Sigmoid colon (tissue), 4 donors: ENCODE results near the gene SIRT2.
"Not testable (repeated sequence)": the region's sequence is repeated elsewhere in the genome, so short reads cannot be mapped to it uniquely, and the experiment has no call there.

ENCODE experiments used
- POLR2A ChIP-seq, 2 donors: fragments of 450-650 bp; IDR thresholded peaks; one replicate each; pipeline ENCODE4 v1.6.1; 2016; ENCODE audit warnings: antibody characterized with exemption in 2 of 2, mild to moderate bottlenecking in 2 of 2, moderate library complexity in 2 of 2
- POLR2AphosphoS5 ChIP-seq, 4 donors: sonication (generic); formaldehyde crosslinking; IDR thresholded peaks; one replicate each; pipeline ENCODE4 v1.6.1; 2017; ENCODE audit warnings: antibody characterized with exemption in 4 of 4
- TF ChIP-seq, protein P1 (sequence below), 4 experiments: fragments of 450-650 bp in 3 of 4; fragments of 200-600 bp in 1 of 4; IDR thresholded peaks; one replicate each; pipeline ENCODE4 v1.5.1; 2016 to 2019; ENCODE audit warnings: antibody characterized with exemption in 4 of 4, mild to moderate bottlenecking in 3 of 4, moderate library complexity in 2 of 4

DNA sequence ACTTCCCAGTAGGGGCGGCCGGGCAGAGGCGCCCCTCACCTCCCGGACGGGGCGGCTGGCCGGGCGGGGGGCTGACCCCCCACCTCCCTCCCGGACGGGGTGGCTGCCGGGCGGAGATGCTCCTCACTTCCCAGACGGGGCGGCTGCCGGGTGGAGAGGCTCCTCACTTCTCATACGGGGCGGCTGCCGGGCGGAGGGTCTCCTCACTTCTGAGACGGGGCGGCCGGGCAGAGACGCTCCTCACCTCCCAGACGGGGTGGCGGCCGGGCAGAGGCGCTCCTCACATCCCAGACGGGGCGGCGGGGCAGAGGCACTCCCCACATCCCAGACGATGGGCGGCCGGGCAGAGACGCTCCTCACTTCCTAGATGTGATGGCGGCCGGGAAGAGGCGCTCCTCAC lies 43.7 kb downstream of the SIRT2 start:
- TF ChIP-seq, protein P1, sequence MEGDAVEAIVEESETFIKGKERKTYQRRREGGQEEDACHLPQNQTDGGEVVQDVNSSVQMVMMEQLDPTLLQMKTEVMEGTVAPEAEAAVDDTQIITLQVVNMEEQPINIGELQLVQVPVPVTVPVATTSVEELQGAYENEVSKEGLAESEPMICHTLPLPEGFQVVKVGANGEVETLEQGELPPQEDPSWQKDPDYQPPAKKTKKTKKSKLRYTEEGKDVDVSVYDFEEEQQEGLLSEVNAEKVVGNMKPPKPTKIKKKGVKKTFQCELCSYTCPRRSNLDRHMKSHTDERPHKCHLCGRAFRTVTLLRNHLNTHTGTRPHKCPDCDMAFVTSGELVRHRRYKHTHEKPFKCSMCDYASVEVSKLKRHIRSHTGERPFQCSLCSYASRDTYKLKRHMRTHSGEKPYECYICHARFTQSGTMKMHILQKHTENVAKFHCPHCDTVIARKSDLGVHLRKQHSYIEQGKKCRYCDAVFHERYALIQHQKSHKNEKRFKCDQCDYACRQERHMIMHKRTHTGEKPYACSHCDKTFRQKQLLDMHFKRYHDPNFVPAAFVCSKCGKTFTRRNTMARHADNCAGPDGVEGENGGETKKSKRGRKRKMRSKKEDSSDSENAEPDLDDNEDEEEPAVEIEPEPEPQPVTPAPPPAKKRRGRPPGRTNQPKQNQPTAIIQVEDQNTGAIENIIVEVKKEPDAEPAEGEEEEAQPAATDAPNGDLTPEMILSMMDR (IDR thresholded peaks at IDR 0.05), result not testable (repeated sequence)
- not testable (repeated sequence) for TF ChIP-seq POLR2A, POLR2AphosphoS5 (IDR thresholded peaks at IDR 0.05)
